Activated CD8-positive, alpha-beta memory T cell treated with anti-CD3 and anti-CD28 coated beads, Interleukin-2, amount 50 U/mL, for 1 hour (primary cell): Measurements from ENCODE around the gene PCBD1.

Source experiments
- DNase-seq: peaks from one replicate; pipeline ENCODE4 v3.0.0-alpha.2; 2020; ENCODE audit errors: extremely low read depth

Gene PCBD1

GRCh38 chr10:70834021-70834420 lies 54.3 kb downstream of the PCBD1 start:
- no peak for DNase-seq

GRCh38 chr10:70833601-70834000 lies 54.8 kb downstream of the PCBD1 start:
- no peak for DNase-seq
